Cardiac muscle cell (in vitro differentiated cells and primary cell): ENCODE measurements around the gene ASS1. TPM values are rescaled to one million over a fixed set of nuclear protein-coding genes. Genes with fewer than 3 reads are reported as not detected.

Experiments
- DNase-seq, 2 donors: peaks; one replicate each; pipeline versions ENCODE4 v3.0.0 to v3.0.0-alpha.2; 2010 to 2017; ENCODE audit warnings: low read depth in 1 of 2, low spot score in 1 of 2
- H3K27ac ChIP-seq: fragments of 200-600 bp; sonication (generic); 2 replicates; pipeline ENCODE4 v1.5.1; 2016
- H3K27me3 ChIP-seq: fragments of 200-600 bp; sonication (generic); 2 replicates; pipeline ENCODE4 v1.6.0; 2016; ENCODE audit warnings: control low read depth
- H3K36me3 ChIP-seq: fragments of 200-600 bp; sonication (generic); 2 replicates; pipeline ENCODE4 v1.5.1; 2016; ENCODE audit warnings: control low read depth
- H3K4me1 ChIP-seq: fragments of 200-600 bp; sonication (generic); 2 replicates; pipeline ENCODE4 v1.8.1; 2017; ENCODE audit warnings: low read depth, mild to moderate bottlenecking, mixed run types
- H3K4me3 ChIP-seq: fragments of 200-600 bp; sonication (generic); 2 replicates; pipeline ENCODE4 v1.5.1; 2016; ENCODE audit warnings: mild to moderate bottlenecking
- H3K9me3 ChIP-seq: fragments of 200-600 bp; sonication (generic); 2 replicates; pipeline ENCODE4 v1.5.1; 2017; ENCODE audit warnings: low read depth, mild to moderate bottlenecking, control low read depth
- CTCF ChIP-seq: IDR thresholded peaks from 2 replicates; pipeline ENCODE4 v1.5.1; 2012; ENCODE audit warnings: low read depth, mild to moderate bottlenecking, low read length
- polyA plus RNA-seq: library from polyadenylated mRNA; unstranded; fragments of >200 nt; fragmentation: Nextera tagmentation; extraction: Ambion mirVana; gene quantifications from 2 replicates; pipeline ENCODE4 v1.2.1, GENCODE V29; 2016
- total RNA-seq: library from RNA; depleted of rRNA; stranded (reverse); fragments of >200 nt; gene quantifications from 2 replicates; pipeline ENCODE4 v1.2.3, GENCODE V29; 2016

The ASS1 gene
- total and polyA plus RNA-seq, 2 experiments from 2014 or later: 59.3 to 83.8 TPM

GRCh38 chr9:130491830-130492482 is 47.2 kb downstream of the ASS1 start:
- Histone ChIP-seq H3K27me3 (no peaks in the 10 kb centered on the region), H3K27ac (no peak overlapping the region), H3K4me3 (no peak overlapping the region), H3K36me3 (no peaks in the 10 kb centered on the region), H3K9me3 (no peaks in the 10 kb centered on the region), H3K4me1 (no peaks in the 10 kb centered on the region)
- TF ChIP-seq CTCF: no peak
- DNase-seq: no peak

- Histone ChIP-seq H3K9me3 (no peaks in the 10 kb centered on the region), H3K36me3 (no peaks in the 10 kb centered on the region), H3K27me3 (no peaks in the 10 kb centered on the region), H3K4me1 (no peaks in the 10 kb centered on the region), H3K27ac (no peak overlapping the region), H3K4me3 (no peak overlapping the region)
- no peak for TF ChIP-seq CTCF
- DNase-seq: no peak
These were observed 48.3 kb downstream of the ASS1 start for GRCh38 chr9:130493021-130493420.

- Histone ChIP-seq H3K9me3 (no peaks in the 10 kb centered on the region), H3K27me3 (no peaks in the 10 kb centered on the region), H3K4me1 (no peaks in the 10 kb centered on the region), H3K4me3 (no peak overlapping the region), H3K36me3 (no peaks in the 10 kb centered on the region), H3K27ac (no peak overlapping the region)
- DNase-seq: no peak
- TF ChIP-seq CTCF: no peak
These were observed 48.7 kb downstream of the ASS1 start for GRCh38 chr9:130493476-130493875.

GRCh38 chr9:130495067-130495466 is 50.3 kb downstream of the ASS1 start:
- H3K4me1 ChIP-seq: no peaks in the 10 kb centered on the region
- H3K27ac ChIP-seq: no peak overlapping the region
- TF ChIP-seq CTCF: no peak

GRCh38 chr9:130497139-130497538 is 52.4 kb downstream of the ASS1 start:
- Histone ChIP-seq H3K9me3 (no peaks in the 10 kb centered on the region), H3K4me3 (no peak overlapping the region), H3K27me3 (no peaks in the 10 kb centered on the region), H3K36me3 (no peaks in the 10 kb centered on the region), H3K4me1 (no peaks in the 10 kb centered on the region), H3K27ac (no peak overlapping the region)
- no peak for DNase-seq
- TF ChIP-seq CTCF: no peak

More at GRCh38 chr9:130495067-130495466, 50.3 kb downstream of the ASS1 start:
- H3K9me3 ChIP-seq: no peaks in the 10 kb centered on the region
- no peak for DNase-seq
- no peak overlapping the region for H3K4me3 ChIP-seq
- H3K27me3 ChIP-seq: no peaks in the 10 kb centered on the region
- H3K36me3 ChIP-seq: no peaks in the 10 kb centered on the region
